ENCODE data around the gene SYNGR1. TPM values are rescaled to one million over a fixed set of nuclear protein-coding genes. Genes with fewer than 3 reads are reported as not detected.

The SYNGR1 gene
- total RNA-seq, 1 experiment from 2014 or later = 9.0 TPM

- Histone ChIP-seq H2AFZ (ENCODE audit: low read length) (no peak overlapping the region), H3K4me2 (ENCODE audit: low read length) (no peak overlapping the region), H3K9me2 (replicated peaks; ENCODE audit: low read length) (no peaks in the 10 kb centered on the region), H3K36me3 (ENCODE audit: low read depth, low read length) (no peaks in the 10 kb centered on the region), H3K4me1 (ENCODE audit: insufficient read depth, low read length) (peaks cover 12% of the 10 kb centered on the region), H3K79me2 (ENCODE audit: low read length) (no peaks in the 10 kb centered on the region), H3F3A (ENCODE audit: low read length, unreplicated experiment) (no peaks in the 10 kb centered on the region), H3K27ac (ENCODE audit: low read length) (no peak overlapping the region), H3K9me3 (ENCODE audit: low read length) (no peaks in the 10 kb centered on the region), H3K27me3 (ENCODE audit: low read length) (no peaks in the 10 kb centered on the region), H3K4me3 (ENCODE audit: low read length) (no peak overlapping the region), H3K9ac (ENCODE audit: low read length) (no peak overlapping the region), H4K20me1 (ENCODE audit: low read length) (no peaks in the 10 kb centered on the region)
- intact Hi-C loops (cut with micrococcal nuclease) = loop anchor here (10.0 kb wide), 1 partner anchor 60 kb away; no protein-coding TSS in a partner anchor
- ATAC-seq (no peak), DNase-seq (no peak)
- no peak for TF ChIP-seq EZH2 (IDR thresholded peaks at IDR 0.05; ENCODE audit: low read length, unreplicated experiment)
- TF ChIP-seq EZH2phosphoT487 (IDR thresholded peaks at IDR 0.05; ENCODE audit: borderline replicate concordance, low read length) = no peak
- TF ChIP-seq, protein P1, sequence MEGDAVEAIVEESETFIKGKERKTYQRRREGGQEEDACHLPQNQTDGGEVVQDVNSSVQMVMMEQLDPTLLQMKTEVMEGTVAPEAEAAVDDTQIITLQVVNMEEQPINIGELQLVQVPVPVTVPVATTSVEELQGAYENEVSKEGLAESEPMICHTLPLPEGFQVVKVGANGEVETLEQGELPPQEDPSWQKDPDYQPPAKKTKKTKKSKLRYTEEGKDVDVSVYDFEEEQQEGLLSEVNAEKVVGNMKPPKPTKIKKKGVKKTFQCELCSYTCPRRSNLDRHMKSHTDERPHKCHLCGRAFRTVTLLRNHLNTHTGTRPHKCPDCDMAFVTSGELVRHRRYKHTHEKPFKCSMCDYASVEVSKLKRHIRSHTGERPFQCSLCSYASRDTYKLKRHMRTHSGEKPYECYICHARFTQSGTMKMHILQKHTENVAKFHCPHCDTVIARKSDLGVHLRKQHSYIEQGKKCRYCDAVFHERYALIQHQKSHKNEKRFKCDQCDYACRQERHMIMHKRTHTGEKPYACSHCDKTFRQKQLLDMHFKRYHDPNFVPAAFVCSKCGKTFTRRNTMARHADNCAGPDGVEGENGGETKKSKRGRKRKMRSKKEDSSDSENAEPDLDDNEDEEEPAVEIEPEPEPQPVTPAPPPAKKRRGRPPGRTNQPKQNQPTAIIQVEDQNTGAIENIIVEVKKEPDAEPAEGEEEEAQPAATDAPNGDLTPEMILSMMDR (conservative IDR thresholded peaks at IDR 0.05; ENCODE audit: low read depth, low read length) = no peak
- ChIA-PET POLR2A (ENCODE audit: unreplicated experiment) (no interaction called here), CTCF (no interaction called here)
- no TSS peak for BruUV-seq (replicated peaks)
Observed at GRCh38 chr22:39434721-39435120, 84.9 kb downstream of the SYNGR1 start.

Other genes starting within 250 kb of the SYNGR1 start
- 8.0 and 8.6 TPM in 2 replicates for gene CBX7, start 197.3 kb upstream of the SYNGR1 start, total RNA-seq (2014; rRNA removed)
- gene PDGFB, start 105.0 kb upstream of the SYNGR1 start, total RNA-seq (2014; rRNA removed) = 29.7 and 33.1 TPM in 2 replicates
- gene RPL3, start 30.4 kb upstream of the SYNGR1 start, total RNA-seq (2014; rRNA removed) = 1,363 and 1,371 TPM in 2 replicates
- 14.2 and 16.0 TPM in 2 replicates for gene TAB1, start 49.8 kb downstream of the SYNGR1 start, total RNA-seq (2014; rRNA removed)
- gene MGAT3, start 107.0 kb downstream of the SYNGR1 start, total RNA-seq (2014; rRNA removed) = 0.06 TPM in 1 of 2 replicates, not detected in the other
- gene MIEF1, start 152.3 kb downstream of the SYNGR1 start, total RNA-seq (2014; rRNA removed) = 22.1 and 23.2 TPM in 2 replicates
- 230 and 240 TPM in 2 replicates for gene ATF4, start 170.6 kb downstream of the SYNGR1 start, total RNA-seq (2014; rRNA removed)
- 253 and 320 TPM in 2 replicates for gene RPS19BP1, start 182.8 kb downstream of the SYNGR1 start, total RNA-seq (2014; rRNA removed)
- gene CACNA1I, start 220.8 kb downstream of the SYNGR1 start, total RNA-seq (2014; rRNA removed) = 0.06 TPM in 1 of 2 replicates, not detected in the other

Data from PC-3 (cell line).